ENCODE measurements around the gene BCAP29.
A peak's percentile ranks its signal among the peaks of the same experiment; 100 is the strongest.

The BCAP29 gene

GRCh38 chr7:107551936-107552335 is 28.1 kb upstream of the BCAP29 start:
- no peak for DNase-seq (ENCODE audit: extremely low read depth, low read depth)
- no peak for TF ChIP-seq CTCF (IDR thresholded peaks at IDR 0.05; ENCODE audit: low read depth, low read length, missing control alignments)
- no peak overlapping the region for H3K4me3 ChIP-seq (replicated peaks; ENCODE audit: low read depth, low read length)

- no peak for DNase-seq (ENCODE audit: extremely low read depth, low read depth)
- no peak overlapping the region for H3K4me3 ChIP-seq (replicated peaks; ENCODE audit: low read depth, low read length)
- TF ChIP-seq CTCF (IDR thresholded peaks at IDR 0.05; ENCODE audit: low read depth, low read length, missing control alignments), result no peak
Observed at GRCh38 chr7:107555893-107556292, 24.2 kb upstream of the BCAP29 start.

GRCh38 chr7:107559864-107560263 is 20.2 kb upstream of the BCAP29 start:
- no peak for DNase-seq (ENCODE audit: extremely low read depth, low read depth)
- H3K4me3 ChIP-seq (replicated peaks; ENCODE audit: low read depth, low read length), result no peak overlapping the region
- TF ChIP-seq CTCF (IDR thresholded peaks at IDR 0.05; ENCODE audit: low read depth, low read length, missing control alignments), result no peak

GRCh38 chr7:107560898-107561516 is 19.0 kb upstream of the BCAP29 start:
- no peak for DNase-seq (ENCODE audit: extremely low read depth, low read depth)
- no peak for TF ChIP-seq CTCF (IDR thresholded peaks at IDR 0.05; ENCODE audit: low read depth, low read length, missing control alignments)
- peak overlapping the region; percentile 24 for H3K4me3 ChIP-seq (replicated peaks; ENCODE audit: low read depth, low read length)

- no peak for DNase-seq (ENCODE audit: extremely low read depth, low read depth)
- peak overlapping the region; percentile 75 for H3K4me3 ChIP-seq (replicated peaks; ENCODE audit: low read depth, low read length)
- TF ChIP-seq CTCF (IDR thresholded peaks at IDR 0.05; ENCODE audit: low read depth, low read length, missing control alignments), result no peak
Observed at GRCh38 chr7:107563081-107563774, 16.8 kb upstream of the BCAP29 start.

- H3K4me3 ChIP-seq (replicated peaks; ENCODE audit: low read depth, low read length), result peak within 1 kb of the TSS; percentile 75
- no peak for DNase-seq (ENCODE audit: extremely low read depth, low read depth)
- TF ChIP-seq CTCF (IDR thresholded peaks at IDR 0.05; ENCODE audit: low read depth, low read length, missing control alignments), result no peak
Observed at GRCh38 chr7:107563775-107564552, 16.1 kb upstream of the BCAP29 start, which contains the start of the genes COG5 and DUS4L. Gene COG5 (minus strand): TSS chr7:107563920. CDS start chr7:107563896, 24 bp downstream. Gene DUS4L (plus strand): TSS chr7:107563971. CDS start chr7:107567071, 3,100 bp downstream.

Data from HFF-Myc (cell line).